DLD1 (cell line): ENCODE results near the gene ASTN1.

Experiments
- in situ Hi-C: cut with HindIII; loops from 2 replicates; pipeline ENCODE4 v1.10.0; 2017; ENCODE audit warnings: low sequenced_read_pairs

ASTN1 gene

DNA sequence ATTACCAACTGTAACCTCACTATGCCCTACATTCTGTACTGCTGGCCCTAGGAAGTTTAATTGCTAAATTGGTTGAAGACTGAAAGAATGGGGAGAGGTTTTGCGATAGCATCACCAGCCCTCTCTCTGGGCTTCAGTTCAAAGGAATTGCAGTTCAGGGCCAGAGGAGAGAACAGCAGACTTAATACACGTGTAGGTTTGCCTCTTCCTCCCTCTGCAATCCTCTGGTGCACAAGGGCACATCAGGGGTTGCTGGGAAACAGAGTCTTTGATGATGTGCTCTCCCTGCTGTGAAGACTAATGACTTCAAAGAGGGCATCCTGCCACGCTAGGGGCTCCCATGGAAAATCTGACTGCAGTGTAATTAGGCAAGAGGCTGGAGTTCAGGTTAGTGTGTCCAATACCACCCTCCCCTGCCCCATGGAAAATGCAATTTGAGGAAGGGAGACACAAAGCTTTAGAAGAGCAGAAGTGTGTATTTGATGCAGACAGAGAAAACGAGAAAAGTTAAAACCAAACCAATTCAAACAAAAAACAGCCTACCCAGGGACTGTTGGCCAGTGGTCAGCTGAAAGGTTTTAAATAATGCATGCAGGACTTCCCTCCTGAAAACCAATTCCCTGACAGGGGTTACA lies 167.9 kb downstream of the ASTN1 start:
- in situ Hi-C loops = no loop called here

DNA sequence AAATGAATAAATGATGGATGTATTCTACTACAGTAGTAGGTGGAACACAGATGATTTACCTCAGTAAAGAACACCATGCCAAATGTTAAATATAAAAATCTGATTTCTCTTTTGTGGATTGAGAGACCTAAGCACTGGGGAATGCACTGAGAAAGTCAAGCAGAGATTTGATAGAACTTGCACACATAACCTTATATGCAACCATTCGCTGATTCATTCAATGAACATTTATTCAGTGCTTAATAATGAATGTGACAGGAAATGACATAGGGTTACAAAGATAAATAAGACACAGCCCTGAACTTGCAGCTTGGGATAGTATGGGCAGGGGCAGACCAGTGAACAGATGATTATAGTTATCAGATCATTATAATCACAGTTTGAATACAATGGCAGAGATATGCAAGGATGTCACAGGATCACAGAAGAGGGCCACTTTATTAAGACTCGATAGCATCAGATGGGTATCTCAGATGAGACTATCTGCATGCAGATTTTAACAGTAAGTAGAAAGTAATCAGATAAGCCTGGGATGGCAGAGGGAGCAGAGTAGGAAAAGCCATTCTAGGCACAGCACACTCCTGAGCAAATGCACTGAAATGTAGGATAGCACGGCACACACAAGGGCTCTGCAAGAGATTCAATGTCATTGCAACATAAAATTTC lies 169.4 kb downstream of the ASTN1 start:
- in situ Hi-C loops = no loop called here

DNA sequence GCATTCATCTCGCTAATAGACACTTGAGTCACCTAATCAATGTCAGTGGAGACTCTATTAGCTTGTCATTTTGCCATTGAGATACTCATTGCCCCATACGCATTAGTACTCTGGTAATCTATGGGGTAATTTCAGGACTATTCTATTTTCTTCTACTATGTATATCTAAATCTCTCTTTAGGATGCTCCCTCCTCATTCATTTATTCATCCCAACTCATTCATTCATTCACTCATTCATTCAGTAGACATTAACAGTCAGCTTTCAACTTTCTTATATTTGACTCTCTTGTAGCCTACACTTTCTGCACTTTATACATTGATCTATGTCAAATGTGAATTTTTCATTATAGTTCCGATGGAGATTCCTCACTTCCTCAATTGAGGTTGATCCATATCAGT lies 170.9 kb downstream of the ASTN1 start:
- in situ Hi-C loops = no loop called here

DNA sequence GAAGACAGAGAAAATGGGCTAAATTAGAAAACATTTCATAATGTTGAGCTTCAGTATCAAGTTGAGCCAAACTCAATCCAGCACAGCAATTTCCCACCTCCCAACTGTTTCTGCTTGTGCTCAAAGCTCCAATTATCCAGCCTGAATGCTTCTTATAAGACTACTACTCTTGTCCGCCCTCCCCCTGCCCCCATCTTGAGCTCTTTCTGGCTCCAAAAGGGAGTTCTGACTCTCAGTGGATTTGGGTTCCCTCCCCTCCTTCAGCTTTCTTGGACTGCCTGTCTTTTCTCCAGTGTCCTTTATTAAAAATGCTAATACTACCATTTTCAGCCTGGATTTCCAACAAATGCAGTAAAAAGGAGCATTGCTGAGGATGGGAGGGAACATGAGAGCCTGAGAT lies 174.8 kb downstream of the ASTN1 start:
- in situ Hi-C loops = no loop called here

DNA sequence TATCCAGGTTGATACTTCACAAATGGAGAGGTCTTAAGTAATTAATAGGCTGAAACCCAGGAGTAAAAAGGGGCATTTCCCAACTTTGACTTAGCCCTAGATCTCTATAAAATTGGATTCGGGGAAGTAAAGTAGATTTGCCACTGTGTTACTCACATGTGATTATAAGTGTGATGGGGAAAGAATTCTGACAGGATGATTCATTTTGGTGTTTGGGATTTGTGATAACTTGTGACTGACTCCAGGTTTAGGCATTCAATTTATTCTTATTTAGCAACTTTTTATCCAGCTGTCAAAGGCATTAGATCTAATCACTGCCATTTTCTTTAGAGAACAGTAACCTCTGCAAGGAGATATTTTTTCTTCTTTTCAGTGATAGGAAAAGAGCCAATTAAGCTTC lies 175.5 kb downstream of the ASTN1 start:
- in situ Hi-C loops = no loop called here

DNA sequence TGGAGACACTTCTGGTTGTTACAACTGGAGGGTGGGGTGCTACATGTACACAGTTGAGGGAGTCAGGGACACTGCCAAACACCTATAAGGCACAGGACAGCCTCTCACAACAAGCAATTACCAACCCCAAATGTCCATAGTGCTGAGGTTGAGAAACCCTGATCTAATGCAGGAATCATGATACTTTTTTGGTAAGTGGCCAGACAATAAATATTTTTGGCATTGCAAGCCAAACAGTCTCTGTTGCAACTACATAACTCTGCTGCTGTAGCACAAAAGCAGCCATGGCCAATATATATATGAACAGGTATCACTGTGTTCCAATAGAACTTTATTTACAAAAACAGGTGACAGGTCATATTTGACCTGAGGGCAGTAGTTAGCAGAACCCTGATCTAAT lies 177.5 kb downstream of the ASTN1 start:
- in situ Hi-C loops = no loop called here

DNA sequence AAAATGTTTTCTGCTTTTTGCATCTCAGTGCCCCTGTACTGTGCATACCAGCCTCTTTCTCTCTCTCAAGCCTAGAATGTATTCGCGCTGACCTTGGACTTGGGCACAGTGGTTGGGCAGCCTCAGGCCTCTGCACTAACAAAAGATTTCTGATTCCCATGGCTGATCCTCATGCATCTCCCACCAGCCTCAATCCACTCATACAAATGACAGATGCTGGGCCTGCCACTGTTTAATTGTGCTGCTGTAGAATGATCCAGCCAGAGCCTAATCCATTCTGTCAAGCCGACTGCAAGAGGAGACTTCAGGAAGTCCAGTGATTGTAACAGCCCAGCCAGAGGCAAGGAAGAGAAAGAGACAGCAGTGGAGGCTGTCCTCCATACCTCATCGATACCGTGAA lies 180.8 kb downstream of the ASTN1 start:
- in situ Hi-C loops = no loop called here

DNA sequence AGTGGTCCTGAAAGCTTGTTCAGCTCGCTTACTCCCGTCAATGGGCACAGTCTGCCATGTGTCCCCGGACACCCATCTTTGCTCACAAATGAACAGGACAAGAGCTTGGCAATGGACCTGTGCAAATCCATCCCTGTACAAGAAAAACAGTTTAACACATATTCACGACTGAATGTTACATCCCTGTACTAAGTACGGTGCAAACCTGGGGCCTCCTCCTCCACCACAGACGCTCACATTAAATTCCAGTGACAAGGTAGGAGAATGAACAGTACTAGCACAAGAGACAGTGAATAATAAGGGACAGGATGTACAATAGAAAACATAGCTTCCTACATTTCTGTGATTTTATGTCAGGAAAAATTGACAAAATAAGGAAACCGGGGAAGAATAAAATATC lies 187.7 kb downstream of the ASTN1 start:
- in situ Hi-C loops = no loop called here

DNA sequence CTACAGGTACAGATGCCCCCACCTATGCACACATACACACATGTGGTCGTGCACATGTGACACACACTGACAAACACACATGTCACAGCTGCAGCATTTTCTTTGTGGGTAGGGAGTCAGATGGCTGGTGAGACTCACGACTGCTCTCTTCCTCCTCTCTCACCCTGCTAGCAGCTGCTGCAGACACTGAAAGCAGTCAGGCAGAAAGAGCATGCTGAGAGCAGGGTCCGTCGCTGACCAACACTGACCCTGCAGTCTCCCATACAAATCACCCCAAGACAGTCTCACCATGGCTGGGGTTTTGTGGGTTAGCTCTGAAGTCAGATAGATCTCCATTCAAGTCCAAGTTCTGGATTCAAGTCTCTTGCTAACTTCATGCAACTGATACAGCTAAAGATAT lies 188.3 kb downstream of the ASTN1 start:
- in situ Hi-C loops = no loop called here

DNA sequence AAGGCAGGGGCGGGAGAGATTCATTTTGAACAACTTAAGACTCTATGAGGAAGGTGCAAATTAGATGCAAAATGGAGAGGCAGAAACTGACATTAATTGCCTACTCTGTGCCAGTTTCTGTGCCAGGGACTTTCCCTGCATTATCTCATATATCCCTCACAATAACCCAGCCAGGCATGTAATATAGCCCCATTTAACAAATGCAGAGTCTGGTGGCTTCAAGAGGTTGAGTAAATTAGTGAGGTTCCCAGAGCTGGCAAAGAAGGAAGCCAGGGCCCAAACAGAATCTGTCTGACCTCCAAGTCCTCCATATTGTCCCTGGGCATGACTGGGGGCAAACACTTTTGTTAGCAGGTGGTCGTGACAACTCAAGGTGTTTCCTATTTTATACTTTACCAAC lies 199.8 kb downstream of the ASTN1 start:
- in situ Hi-C loops = no loop called here

DNA sequence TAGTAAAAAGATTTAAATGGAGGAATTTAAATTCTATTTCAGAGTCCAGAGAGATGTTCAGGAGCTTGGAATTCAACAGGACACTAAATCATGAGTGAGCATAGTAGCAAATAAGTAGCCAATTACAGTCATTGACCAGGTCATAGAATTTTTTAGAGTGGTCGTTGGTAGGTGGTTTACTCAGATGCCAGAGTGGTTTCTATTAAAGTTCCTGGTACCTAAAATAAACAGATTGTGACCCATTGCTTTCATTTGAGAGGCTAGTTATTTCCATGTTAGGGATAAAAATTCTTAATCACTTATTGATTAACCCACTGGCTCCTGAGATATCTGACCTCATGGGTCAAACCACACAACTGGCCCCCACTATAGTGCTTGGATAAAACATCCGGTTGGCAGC lies 201.3 kb downstream of the ASTN1 start:
- in situ Hi-C loops = no loop called here

DNA sequence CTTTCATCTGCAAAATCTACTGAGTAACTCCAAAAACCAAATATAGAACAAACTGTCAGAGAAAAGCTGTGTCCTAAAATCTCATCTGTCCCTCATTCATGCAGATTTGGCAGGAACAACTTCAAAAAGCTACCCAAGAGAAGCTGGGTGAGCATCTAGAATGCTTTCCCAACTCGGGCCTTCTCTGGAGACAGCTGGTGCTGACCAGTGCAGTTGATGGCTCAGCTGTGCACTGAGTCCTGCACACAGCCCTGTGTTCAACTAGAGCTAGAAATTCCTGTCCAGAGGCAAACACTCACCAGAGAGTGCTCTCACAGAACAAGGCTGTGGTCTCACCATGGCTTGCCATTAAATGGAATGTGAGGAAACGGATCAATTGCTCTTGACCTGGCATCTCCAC lies 202.8 kb downstream of the ASTN1 start:
- in situ Hi-C loops = no loop called here

DNA sequence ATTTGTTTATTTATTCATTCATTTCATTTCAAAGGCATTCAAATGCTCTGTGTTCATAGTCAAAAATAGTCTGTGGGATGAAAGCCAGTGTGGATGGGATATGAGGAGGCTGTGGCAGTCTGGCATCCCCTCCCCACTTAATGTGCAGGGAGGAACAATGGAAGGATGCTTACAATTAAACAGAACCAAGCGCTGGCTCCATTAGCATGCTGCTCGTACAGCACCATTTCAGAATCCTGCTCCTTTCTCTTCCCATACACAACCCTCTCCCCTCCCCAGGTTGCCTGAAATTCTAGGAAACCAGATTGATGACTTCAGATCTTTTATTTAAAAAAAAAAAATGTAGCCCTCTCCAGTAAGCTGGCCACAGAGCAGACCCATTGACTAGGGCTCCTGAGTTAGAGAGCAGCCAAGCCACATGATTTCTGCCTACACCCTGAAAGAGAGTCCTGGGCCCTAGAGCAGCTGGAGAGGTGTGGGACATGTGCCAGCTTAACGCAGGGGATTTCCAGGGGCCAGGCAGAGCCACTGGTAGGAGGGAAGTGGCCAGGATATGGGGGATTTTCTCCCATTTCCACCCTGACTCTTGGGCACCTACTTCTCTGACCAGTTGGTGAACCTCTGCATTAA lies 205.2 kb downstream of the ASTN1 start:
- in situ Hi-C loops = no loop called here

DNA sequence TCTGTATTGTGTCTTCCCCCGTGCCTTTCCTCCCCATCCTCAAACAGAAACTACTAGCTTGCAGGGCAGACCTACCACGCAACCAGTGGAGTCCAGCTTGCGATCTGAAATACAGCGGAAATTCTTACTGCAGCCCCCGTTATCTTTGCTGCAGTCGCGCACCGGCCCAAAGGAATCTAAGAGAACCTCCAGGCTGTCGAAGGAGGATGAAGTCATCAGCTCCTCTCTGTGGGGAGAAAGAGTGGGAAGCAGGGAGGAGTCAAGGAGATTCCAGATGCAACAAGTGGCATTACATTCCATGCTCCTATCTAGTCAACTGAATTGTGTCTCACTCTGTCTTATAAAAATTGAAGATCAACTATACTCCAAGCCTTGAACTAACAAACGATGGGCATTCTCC lies 206.9 kb downstream of the ASTN1 start:
- in situ Hi-C loops = no loop called here

DNA sequence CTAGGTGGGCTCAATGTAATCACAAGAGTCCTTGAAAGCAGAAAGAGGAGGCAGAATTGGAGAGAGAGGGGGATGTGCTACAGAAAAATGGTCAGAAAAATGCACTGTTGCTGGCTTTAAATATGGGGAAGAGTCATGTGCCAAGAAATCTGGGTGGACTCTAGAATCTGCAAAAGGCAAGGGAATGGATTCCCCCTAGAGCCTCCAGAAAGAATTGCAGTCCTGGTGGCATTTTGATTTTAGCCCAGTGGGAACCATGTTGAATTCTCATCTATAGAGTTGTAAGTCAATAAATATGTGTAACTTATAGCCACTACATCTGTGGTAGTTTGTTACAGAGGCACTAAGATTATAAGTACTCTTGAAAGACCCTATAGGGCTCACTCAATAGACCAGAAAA lies 210.3 kb downstream of the ASTN1 start:
- in situ Hi-C loops = no loop called here

DNA sequence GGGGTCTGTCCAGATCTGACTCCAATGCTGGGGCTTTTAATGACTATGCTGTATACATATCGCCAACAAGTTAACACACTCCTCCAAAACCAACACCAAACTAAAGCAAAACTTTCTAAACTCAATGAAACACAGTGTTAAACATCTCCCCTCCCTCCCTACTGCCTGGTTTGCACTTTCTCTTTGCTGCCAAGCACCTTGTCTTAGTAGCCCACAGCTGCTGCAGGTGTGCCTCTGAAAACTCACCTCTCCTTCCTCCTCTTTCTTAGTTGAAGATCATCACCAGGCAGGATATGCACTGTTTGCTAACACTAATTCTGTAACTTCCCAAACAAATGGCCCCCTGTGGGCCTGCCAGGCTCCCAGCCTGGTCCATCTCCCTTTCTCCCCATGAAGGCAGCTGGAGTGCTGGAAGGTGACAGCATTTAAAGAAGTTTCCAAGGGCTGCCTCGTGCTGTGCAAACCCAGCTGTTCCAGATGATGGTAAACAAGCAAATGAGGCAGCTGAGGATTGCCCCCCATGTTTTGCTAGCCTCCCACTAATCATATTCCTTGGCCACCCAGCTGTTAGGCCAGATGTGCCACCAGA lies 213.7 kb downstream of the ASTN1 start:
- in situ Hi-C loops = no loop called here

DNA sequence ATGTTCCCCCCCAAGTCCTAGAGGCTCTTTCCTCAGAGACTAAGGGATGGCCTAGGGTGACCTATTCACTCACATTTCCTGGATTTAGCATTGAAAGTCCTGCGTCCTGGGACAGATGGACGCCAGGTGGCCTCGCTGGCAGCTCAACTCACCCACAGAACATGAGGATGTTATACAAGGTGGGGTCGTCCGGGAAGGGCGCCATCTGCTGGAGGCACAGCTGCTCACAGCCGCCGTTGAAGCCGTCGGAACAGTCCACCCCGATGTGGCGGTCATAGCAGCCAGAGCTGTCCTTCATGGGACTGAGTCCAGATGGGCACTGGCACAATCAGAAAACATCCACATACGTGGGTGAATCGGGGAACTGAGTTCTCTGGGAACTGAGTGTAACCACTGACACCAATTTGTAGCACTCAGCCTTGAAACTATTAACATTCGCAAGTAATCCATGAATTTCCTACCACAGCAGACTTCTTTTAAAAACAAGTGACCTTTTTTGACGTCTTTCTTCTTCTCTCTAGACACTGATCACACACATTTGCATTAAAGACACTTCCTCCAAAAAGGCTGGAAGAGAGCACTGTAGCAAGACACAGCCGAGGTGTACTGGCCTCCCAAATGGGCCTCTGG lies 215.4 kb downstream of the ASTN1 start:
- in situ Hi-C loops = no loop called here

DNA sequence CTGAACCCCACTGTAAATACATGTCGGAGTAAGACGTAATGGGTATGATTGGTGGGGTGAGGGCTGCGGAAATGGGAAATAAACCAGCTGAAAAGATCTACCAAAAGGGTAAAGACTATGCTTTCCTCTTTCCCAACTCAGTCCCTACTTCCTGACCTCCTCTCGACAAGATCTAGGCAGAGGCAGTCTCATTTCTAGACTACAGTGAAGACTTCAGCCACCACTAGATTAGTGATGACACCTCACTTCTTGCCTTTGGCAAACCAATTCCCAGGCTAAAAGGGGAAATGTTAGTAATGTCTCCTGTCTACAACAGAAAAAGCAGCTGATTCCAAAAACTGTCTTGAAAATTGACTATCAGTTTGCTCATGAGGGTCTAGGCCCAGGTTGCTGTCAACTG lies 219.9 kb downstream of the ASTN1 start:
- in situ Hi-C loops = no loop called here

DNA sequence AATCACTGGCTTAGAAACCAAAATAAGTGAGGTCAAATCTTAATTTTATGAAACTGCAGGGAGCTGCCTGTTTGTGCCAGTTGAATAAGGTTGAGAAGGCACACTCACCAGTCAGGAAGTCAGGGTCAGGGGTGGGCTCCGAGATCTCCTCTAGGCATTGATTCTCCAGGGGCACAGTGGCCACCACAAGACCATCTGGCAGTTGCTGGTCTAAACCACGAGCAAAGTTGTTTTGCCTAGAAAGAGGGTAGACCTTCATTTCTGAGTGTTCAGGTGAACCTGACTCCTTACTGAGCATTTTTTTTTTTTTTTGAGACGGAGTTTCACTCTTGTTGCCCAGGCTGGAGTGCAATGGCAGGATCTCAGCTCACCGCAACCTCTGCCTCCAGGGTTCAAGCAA lies 220.7 kb downstream of the ASTN1 start:
- in situ Hi-C loops = no loop called here

DNA sequence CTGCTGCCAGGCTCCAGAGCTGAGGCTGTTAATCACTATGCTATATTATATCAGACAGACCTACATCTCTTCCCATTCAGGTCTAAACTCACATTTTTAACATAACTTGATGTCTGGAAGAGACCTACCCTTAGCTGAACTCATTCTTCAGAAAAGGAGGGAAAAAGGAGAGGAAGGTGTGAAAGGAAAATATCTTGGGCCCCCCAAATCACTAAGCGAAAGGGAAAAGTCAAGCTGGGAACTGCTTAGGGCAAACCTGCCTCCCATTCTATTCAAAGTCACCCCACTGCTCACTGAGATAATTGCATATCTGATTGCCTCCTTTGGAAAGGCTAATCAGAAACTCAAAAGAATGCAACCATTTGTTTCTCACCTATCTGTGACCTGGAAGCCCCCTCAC lies 222.2 kb downstream of the ASTN1 start:
- in situ Hi-C loops = no loop called here

DNA sequence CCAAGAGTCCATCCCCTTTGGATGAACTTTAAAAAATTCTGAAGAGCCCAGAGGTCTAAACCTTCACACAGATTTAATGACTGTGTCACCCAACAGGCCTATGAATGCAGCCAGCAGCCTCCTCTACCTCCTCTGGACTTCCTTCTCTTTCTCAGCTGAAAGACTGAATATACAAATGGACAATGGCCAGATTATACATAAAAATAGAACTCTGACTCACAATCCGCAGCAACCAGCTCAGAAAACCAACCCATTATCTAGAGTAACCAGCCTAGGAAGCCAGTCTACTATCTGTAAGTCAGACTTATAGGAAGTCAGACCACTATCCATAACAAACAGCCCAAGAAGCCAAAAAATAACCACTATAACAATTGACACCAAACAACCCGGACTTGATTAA lies 224.5 kb downstream of the ASTN1 start:
- in situ Hi-C loops = no loop called here

DNA sequence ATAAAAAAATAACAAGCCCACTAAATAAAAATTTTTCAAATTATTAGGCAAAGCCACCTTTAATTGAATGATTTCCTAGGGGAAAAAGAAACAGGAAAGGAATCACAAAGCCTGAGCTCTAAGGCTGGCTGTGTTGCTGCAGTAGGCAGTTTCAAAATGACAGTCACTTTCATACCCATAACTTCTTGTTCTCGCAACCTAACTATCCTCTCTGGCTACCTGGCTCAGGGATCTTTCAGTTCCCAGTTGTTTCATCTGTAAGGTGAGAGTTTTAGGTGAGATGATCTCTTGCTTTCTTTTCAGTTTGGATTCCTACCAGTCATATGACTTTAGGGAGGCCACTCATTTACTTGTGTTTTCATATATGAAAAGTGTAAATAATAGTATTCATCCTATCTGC lies 226.1 kb downstream of the ASTN1 start:
- in situ Hi-C loops = no loop called here
